DOHH2 (cell line): ENCODE data around the gene VPS4B.
"Not testable (repeated sequence)": the region's sequence is repeated elsewhere in the genome, so short reads cannot be mapped to it uniquely, and the experiment has no call there.

Experiments used
- H3F3A ChIP-seq: fragments of 200-600 bp; sonication (generic), shearing (Covaris generic); 2 replicates; pipeline ENCODE4 v1.6.0; 2016; ENCODE audit warnings: antibody characterized with exemption, mild to moderate bottlenecking; ENCODE audit not compliant: control insufficient read depth, insufficient read depth
- H3K27ac ChIP-seq: fragments of 200-600 bp; sonication (generic); 2 replicates; pipeline ENCODE4 v1.5.1; 2014; ENCODE audit warnings: low read depth, mild to moderate bottlenecking, low read length, moderate library complexity
- H3K27me3 ChIP-seq: fragments of 200-600 bp; sonication (generic); 2 replicates; pipeline ENCODE4 v1.6.1; 2014; ENCODE audit warnings: mild to moderate bottlenecking, low read length, mixed read lengths; ENCODE audit not compliant: control insufficient read depth
- H3K36me3 ChIP-seq: fragments of 200-600 bp; sonication (generic); 2 replicates; pipeline ENCODE4 v1.6.1; 2014; ENCODE audit warnings: mild to moderate bottlenecking, low read length, moderate library complexity, mixed read lengths; ENCODE audit not compliant: control insufficient read depth
- H3K4me1 ChIP-seq: fragments of 200-600 bp; sonication (generic); 2 replicates; pipeline ENCODE4 v1.6.1; 2014; ENCODE audit warnings: mild to moderate bottlenecking, low read length, mixed read lengths; ENCODE audit not compliant: control insufficient read depth
- H3K4me2 ChIP-seq: fragments of 200-600 bp; sonication (generic); 2 replicates; pipeline ENCODE4 v1.6.0; 2014; ENCODE audit warnings: mild to moderate bottlenecking, low read length, moderate library complexity
- H3K4me3 ChIP-seq: fragments of 200-600 bp; sonication (generic); 2 replicates; pipeline ENCODE4 v1.5.1; 2014; ENCODE audit warnings: mild to moderate bottlenecking, low read length, mixed read lengths
- H3K79me2 ChIP-seq: fragments of 200-600 bp; sonication (generic); 2 replicates; pipeline ENCODE4 v1.6.1; 2014; ENCODE audit warnings: mild to moderate bottlenecking, low read length, mixed read lengths; ENCODE audit not compliant: control insufficient read depth
- H3K9me2 ChIP-seq: fragments of 200-600 bp; sonication (generic); replicated peaks from 2 replicates; pipeline ENCODE4 v1.6.1; 2014; ENCODE audit warnings: mild to moderate bottlenecking, low read length, mixed read lengths; ENCODE audit not compliant: control insufficient read depth
- H3K9me3 ChIP-seq: fragments of 200-600 bp; sonication (generic); 2 replicates; pipeline ENCODE4 v1.6.1; 2014; ENCODE audit warnings: antibody characterized with exemption, low read length, mixed read lengths; ENCODE audit not compliant: control insufficient read depth, insufficient read depth
- H4K20me1 ChIP-seq: fragments of 200-600 bp; sonication (generic); 2 replicates; pipeline ENCODE4 v1.6.0; 2014; ENCODE audit warnings: low read depth, mild to moderate bottlenecking, antibody characterized with exemption, low read length, moderate library complexity; ENCODE audit not compliant: control insufficient read depth, insufficient read depth
- EZH2phosphoT487 ChIP-seq: fragments of 200-600 bp; sonication (generic); IDR thresholded peaks from 2 replicates; pipeline ENCODE4 v1.6.1; 2017; ENCODE audit warnings: borderline replicate concordance, mild to moderate bottlenecking, antibody characterized with exemption, low read length, moderate library complexity, mixed read lengths
- TF ChIP-seq, protein P1 (sequence below): fragments of 200-600 bp; sonication (generic); IDR thresholded peaks from one replicate; pipeline ENCODE4 v1.5.1; 2014; ENCODE audit warnings: antibody characterized with exemption, mild to moderate bottlenecking, low read depth, low read length; ENCODE audit not compliant: poor library complexity, severe bottlenecking

Gene VPS4B

DNA sequence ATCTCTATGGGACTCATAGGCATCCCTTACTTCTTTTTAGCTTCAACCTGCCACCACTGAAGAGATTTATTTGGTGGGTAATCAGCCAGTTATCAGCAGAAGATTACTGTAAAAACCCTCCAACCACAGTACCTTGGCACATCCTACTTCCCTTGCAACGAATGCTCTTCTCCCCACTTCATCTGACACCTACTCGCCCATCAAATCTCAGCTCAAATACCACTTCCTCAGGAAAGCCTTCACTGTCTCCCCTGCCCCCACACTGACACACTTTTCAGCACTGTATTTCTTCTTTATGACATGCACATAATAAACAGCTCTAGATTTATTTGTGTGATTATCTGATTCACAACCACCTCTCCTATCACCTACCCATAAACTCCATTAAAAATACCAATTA is 58.3 kb downstream of the VPS4B start:
- Histone ChIP-seq H3K27me3 (no peaks in the 10 kb centered on the region), H3K9me2 (no peaks in the 10 kb centered on the region), H3F3A (peaks cover 8% of the 10 kb centered on the region), H3K79me2 (peaks cover 23% of the 10 kb centered on the region), H3K4me1 (peaks cover 23% of the 10 kb centered on the region), H3K4me3 (no peak overlapping the region), H3K27ac (no peak overlapping the region), H3K9me3 (no peaks in the 10 kb centered on the region), H4K20me1 (no peaks in the 10 kb centered on the region), H3K36me3 (peaks cover 24% of the 10 kb centered on the region), H3K4me2 (no peak overlapping the region)
- TF ChIP-seq, protein P1, sequence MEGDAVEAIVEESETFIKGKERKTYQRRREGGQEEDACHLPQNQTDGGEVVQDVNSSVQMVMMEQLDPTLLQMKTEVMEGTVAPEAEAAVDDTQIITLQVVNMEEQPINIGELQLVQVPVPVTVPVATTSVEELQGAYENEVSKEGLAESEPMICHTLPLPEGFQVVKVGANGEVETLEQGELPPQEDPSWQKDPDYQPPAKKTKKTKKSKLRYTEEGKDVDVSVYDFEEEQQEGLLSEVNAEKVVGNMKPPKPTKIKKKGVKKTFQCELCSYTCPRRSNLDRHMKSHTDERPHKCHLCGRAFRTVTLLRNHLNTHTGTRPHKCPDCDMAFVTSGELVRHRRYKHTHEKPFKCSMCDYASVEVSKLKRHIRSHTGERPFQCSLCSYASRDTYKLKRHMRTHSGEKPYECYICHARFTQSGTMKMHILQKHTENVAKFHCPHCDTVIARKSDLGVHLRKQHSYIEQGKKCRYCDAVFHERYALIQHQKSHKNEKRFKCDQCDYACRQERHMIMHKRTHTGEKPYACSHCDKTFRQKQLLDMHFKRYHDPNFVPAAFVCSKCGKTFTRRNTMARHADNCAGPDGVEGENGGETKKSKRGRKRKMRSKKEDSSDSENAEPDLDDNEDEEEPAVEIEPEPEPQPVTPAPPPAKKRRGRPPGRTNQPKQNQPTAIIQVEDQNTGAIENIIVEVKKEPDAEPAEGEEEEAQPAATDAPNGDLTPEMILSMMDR, result no peak
- TF ChIP-seq EZH2phosphoT487, result no peak

DNA sequence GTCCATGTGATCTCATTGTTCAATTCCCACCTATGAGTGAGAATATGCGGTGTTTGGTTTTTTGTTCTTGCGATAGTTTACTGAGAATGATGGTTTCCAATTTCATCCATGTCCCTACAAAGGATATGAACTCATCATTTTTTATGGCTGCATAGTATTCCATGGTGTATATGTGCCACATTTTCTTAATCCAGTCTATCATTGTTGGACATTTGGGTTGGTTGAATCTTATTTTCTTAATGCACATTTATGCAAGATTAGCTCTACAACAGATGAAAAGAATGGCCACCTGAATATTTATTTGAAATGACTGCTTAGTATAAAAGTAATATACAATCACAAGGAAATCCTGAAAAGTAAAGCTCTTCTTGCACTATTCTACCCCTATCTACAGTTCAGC is 58.9 kb downstream of the VPS4B start:
- peaks cover 23% of the 10 kb centered on the region for H3K4me1 ChIP-seq
- peaks cover 23% of the 10 kb centered on the region for H3K79me2 ChIP-seq
- H3K9me3 ChIP-seq, H3K4me3 ChIP-seq, H3K4me2 ChIP-seq, H3K9me2 ChIP-seq, H4K20me1 ChIP-seq, H3K27me3 ChIP-seq, H3K27ac ChIP-seq, H3F3A ChIP-seq: not testable (repeated sequence)
- peaks cover 24% of the 10 kb centered on the region for H3K36me3 ChIP-seq

DNA sequence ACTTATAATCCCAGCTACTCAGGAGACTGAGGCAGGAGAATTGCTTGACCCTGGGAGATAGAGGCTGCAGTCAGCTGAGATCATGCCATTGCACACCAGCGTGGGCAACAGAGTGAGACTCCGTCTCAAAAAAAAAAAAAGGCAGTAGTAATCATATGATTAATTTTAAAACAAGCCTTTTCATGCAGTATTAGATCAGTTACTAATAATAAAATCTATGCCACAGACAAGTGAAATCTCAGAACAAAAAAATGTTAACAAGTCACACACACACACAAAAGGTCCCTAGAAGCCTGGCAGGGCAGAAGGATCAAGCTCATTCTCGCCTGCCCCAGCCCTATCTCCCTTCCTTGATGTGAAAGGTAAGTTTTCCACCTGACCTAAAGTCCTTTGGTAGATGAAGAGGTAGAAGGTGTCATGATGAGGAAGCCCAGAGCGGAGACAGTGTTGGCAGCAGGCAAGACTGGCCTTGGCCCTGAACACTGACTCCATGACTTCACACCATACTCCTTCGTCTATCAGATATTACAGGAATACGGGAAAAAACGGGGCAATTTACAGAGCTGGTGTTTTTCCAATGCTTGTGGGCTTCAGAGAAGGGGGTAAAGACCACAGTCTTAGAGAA is 65.9 kb downstream of the VPS4B start:
- TF ChIP-seq EZH2phosphoT487, result no peak
- TF ChIP-seq, protein P1, result no peak
- no peak overlapping the region for H3K27ac ChIP-seq
- H3K9me3 ChIP-seq, result no peaks in the 10 kb centered on the region
- no peaks in the 10 kb centered on the region for H3K9me2 ChIP-seq
- H3K79me2 ChIP-seq, result no peaks in the 10 kb centered on the region
- 0 out of 2 replicates have a peak, but pooled peaks cover 4% of the 10 kb centered on the region for H3F3A ChIP-seq
- no peaks in the 10 kb centered on the region for H4K20me1 ChIP-seq
- no peaks in the 10 kb centered on the region for H3K4me1 ChIP-seq
- H3K27me3 ChIP-seq, result no peaks in the 10 kb centered on the region
- peaks cover 35% of the 10 kb centered on the region for H3K36me3 ChIP-seq
- H3K4me3 ChIP-seq, result no peak overlapping the region
- no peak overlapping the region for H3K4me2 ChIP-seq

DNA sequence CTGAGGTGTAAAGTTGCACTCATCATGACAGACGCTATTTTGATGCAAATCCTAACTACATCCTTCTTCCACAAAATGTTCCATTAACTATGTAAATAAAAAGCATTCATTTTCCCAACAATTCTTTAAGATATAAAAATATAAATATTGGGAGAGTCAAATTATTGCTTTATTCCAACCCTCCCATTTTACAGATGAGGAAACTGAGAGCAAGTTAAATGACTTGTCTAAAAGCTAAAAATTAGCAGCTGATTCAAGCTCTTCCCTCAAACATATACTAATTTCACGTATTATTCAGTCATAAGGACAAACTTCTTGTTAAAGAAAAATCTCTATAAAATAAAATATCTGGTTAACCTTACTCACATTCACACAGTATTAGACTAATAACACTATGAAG is 72.0 kb downstream of the VPS4B start:
- Histone ChIP-seq H3K9me2 (no peaks in the 10 kb centered on the region), H3K79me2 (no peaks in the 10 kb centered on the region), H3K27me3 (no peaks in the 10 kb centered on the region), H3K4me1 (peaks cover 14% of the 10 kb centered on the region), H3K36me3 (peaks cover 50% of the 10 kb centered on the region), H3K4me3 (no peak overlapping the region), H3K27ac (no peak overlapping the region), H4K20me1 (no peaks in the 10 kb centered on the region), H3F3A (no peaks in the 10 kb centered on the region; the same call in 1 of the 2 replicates), H3K4me2 (no peak overlapping the region), H3K9me3 (no peaks in the 10 kb centered on the region)
- TF ChIP-seq, protein P1, result no peak
- no peak for TF ChIP-seq EZH2phosphoT487
